ENCODE measurements around the gene RAD21L1.

Gene RAD21L1

DNA sequence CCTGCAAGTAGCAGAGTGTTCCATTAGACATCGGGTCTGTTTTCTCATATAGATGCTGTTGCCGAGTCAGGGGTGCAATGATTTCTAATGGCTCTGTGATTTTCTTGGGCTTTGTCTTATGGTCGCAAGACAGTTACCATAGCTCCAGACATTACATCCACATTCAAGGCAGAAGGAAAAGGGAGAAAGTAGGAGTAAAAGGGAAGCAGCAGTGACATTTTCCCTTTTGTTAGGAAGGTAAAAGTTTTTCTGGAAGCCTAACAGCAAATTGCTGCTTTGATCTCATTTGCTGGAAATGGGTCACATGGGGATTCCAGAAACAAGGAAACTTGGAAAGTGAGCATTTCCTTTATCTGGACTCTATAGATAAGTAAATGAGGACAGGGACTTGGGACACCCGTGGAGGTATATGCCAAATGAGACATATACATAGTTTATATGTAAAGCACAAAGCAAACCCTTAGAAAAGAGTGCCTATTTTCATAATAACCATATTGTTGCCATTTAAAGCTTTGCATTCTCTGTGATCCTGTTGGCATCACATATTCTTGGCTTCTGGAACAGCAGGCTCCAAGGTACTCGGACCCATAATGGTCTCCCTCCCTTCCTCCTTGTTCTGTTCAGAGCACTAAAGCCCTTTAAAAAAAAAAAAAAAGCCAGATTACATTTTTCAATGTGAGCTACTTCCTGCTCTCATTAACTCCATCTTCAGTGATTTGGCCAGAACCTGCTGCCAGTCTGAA is 22.9 kb upstream of the RAD21L1 start, which contains the start of gene C20orf202:
C20orf202 (plus strand) TSS at position 693 of the 743 bp plus-strand sequence. CDS start 132 bp downstream, outside the sequence.
- Histone ChIP-seq H3K27me3 (ENCODE audit: control insufficient read depth, insufficient read depth, low read length) (peaks cover 46% of the 10 kb centered on the region), H3K9ac (ENCODE audit: low read depth, low read length) (no peak within 1 kb of the TSS), H3K9me3 (replicated peaks; ENCODE audit: low read length) (no peaks in the 10 kb centered on the region), H3K4me2 (ENCODE audit: low read length) (no peak within 1 kb of the TSS), H3K4me1 (ENCODE audit: control insufficient read depth, insufficient read depth, low read length) (no peaks in the 10 kb centered on the region), H3K36me3 (ENCODE audit: insufficient read depth, low read length) (no peaks in the 10 kb centered on the region), H3K4me3 (ENCODE audit: low read length) (no peak within 1 kb of the TSS)

GRCh38 chr20:1203630-1204029 is 22.2 kb upstream of the RAD21L1 start:
- H3K27me3 ChIP-seq (ENCODE audit: control insufficient read depth, insufficient read depth, low read length) = peaks cover 52% of the 10 kb centered on the region
- no peak overlapping the region for H3K9ac ChIP-seq (ENCODE audit: low read depth, low read length)
- no peaks in the 10 kb centered on the region for H3K9me3 ChIP-seq (replicated peaks; ENCODE audit: low read length)
- H3K4me3 ChIP-seq (ENCODE audit: low read length) = no peak overlapping the region
- H3K4me2 ChIP-seq (ENCODE audit: low read length) = no peak overlapping the region
- H3K4me1 ChIP-seq (ENCODE audit: control insufficient read depth, insufficient read depth, low read length) = no peaks in the 10 kb centered on the region
- H3K36me3 ChIP-seq (ENCODE audit: insufficient read depth, low read length) = no peaks in the 10 kb centered on the region

GRCh38 chr20:1204113-1204512 is 21.7 kb upstream of the RAD21L1 start:
- no peaks in the 10 kb centered on the region for H3K4me1 ChIP-seq (ENCODE audit: control insufficient read depth, insufficient read depth, low read length)
- H3K4me2 ChIP-seq (ENCODE audit: low read length) = no peak overlapping the region
- no peak overlapping the region for H3K4me3 ChIP-seq (ENCODE audit: low read length)
- no peaks in the 10 kb centered on the region for H3K36me3 ChIP-seq (ENCODE audit: insufficient read depth, low read length)
- H3K9me3 ChIP-seq (replicated peaks; ENCODE audit: low read length) = no peaks in the 10 kb centered on the region
- peaks cover 56% of the 10 kb centered on the region for H3K27me3 ChIP-seq (ENCODE audit: control insufficient read depth, insufficient read depth, low read length)
- no peak overlapping the region for H3K9ac ChIP-seq (ENCODE audit: low read depth, low read length)

- Histone ChIP-seq H3K4me3 (ENCODE audit: low read length) (no peak overlapping the region), H3K27me3 (ENCODE audit: control insufficient read depth, insufficient read depth, low read length) (peaks cover 61% of the 10 kb centered on the region), H3K4me2 (ENCODE audit: low read length) (no peak overlapping the region), H3K9me3 (replicated peaks; ENCODE audit: low read length) (no peaks in the 10 kb centered on the region), H3K9ac (ENCODE audit: low read depth, low read length) (no peak overlapping the region), H3K36me3 (ENCODE audit: insufficient read depth, low read length) (no peaks in the 10 kb centered on the region), H3K4me1 (ENCODE audit: control insufficient read depth, insufficient read depth, low read length) (no peaks in the 10 kb centered on the region)
These were observed 21.3 kb upstream of the RAD21L1 start for GRCh38 chr20:1204576-1204975.

DNA sequence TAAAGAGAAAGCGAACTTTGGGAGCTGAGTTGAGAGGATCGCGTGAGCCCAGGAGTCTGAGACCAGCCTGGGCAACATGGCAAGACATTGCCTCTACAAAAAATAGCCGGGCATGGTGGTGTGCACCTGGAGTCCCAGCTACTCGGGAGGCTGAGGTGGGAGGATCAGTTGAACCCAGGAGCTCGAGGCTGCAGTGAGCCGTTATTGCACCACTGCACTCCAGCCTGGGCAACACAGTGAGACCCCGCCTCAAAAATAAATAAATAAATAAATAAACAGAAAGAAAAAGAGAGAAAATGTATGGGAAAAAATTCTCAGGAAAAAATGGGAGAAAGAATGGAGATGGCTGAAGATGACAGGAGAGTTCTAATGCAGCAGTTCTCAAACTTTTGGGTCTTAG is 20.0 kb upstream of the RAD21L1 start:
- Histone ChIP-seq H3K9ac (ENCODE audit: low read depth, low read length) (no peak overlapping the region), H3K27me3 (ENCODE audit: control insufficient read depth, insufficient read depth, low read length) (peaks cover 60% of the 10 kb centered on the region)

GRCh38 chr20:1206366-1207148 is 19.3 kb upstream of the RAD21L1 start:
- no peaks in the 10 kb centered on the region for H3K36me3 ChIP-seq (ENCODE audit: insufficient read depth, low read length)
- no peaks in the 10 kb centered on the region for H3K9me3 ChIP-seq (replicated peaks; ENCODE audit: low read length)
- H3K4me1 ChIP-seq (ENCODE audit: control insufficient read depth, insufficient read depth, low read length) = no peaks in the 10 kb centered on the region
- H3K4me3 ChIP-seq (ENCODE audit: low read length) = no peak overlapping the region
- no peak overlapping the region for H3K4me2 ChIP-seq (ENCODE audit: low read length)
- H3K27me3 ChIP-seq (ENCODE audit: control insufficient read depth, insufficient read depth, low read length) = peaks cover 63% of the 10 kb centered on the region
- no peak overlapping the region for H3K9ac ChIP-seq (ENCODE audit: low read depth, low read length)

More for the DNA sequence above, 20.0 kb upstream of the RAD21L1 start:
- Histone ChIP-seq H3K36me3 (ENCODE audit: insufficient read depth, low read length) (no peaks in the 10 kb centered on the region), H3K4me3 (ENCODE audit: low read length) (no peak overlapping the region), H3K9me3 (replicated peaks; ENCODE audit: low read length) (no peaks in the 10 kb centered on the region), H3K4me1 (ENCODE audit: control insufficient read depth, insufficient read depth, low read length) (no peaks in the 10 kb centered on the region), H3K4me2 (ENCODE audit: low read length) (no peak overlapping the region)

DNA sequence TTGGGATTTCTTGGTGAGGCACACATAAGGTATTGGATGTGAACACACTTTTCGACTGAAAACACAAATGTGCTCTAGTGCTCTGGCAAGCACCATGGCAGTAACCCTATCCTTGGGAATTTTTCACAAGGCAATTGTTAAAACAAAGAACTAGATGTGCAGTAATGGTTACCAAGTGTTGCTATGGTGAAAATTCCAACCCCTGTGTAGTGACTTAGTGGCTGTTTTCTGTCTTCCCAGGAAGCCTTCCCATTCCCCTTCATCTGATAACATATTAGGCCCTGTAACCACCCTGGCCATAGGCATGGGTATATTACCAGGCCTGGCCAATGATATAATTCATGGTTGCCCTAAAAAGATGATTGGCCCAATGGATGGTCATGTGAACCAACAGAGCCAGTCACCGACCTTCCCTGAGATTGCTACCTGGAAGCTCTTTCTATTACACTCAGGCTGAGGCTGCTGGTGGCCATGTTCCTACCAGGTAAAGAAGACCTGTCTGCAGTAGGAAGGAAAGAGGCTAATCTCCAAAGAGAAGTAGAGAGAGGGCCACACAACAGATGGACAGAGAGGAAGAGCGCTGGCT is 18.5 kb upstream of the RAD21L1 start:
- H3K9ac ChIP-seq (ENCODE audit: low read depth, low read length) = no peak overlapping the region
- peaks cover 71% of the 10 kb centered on the region for H3K27me3 ChIP-seq (ENCODE audit: control insufficient read depth, insufficient read depth, low read length)

DNA sequence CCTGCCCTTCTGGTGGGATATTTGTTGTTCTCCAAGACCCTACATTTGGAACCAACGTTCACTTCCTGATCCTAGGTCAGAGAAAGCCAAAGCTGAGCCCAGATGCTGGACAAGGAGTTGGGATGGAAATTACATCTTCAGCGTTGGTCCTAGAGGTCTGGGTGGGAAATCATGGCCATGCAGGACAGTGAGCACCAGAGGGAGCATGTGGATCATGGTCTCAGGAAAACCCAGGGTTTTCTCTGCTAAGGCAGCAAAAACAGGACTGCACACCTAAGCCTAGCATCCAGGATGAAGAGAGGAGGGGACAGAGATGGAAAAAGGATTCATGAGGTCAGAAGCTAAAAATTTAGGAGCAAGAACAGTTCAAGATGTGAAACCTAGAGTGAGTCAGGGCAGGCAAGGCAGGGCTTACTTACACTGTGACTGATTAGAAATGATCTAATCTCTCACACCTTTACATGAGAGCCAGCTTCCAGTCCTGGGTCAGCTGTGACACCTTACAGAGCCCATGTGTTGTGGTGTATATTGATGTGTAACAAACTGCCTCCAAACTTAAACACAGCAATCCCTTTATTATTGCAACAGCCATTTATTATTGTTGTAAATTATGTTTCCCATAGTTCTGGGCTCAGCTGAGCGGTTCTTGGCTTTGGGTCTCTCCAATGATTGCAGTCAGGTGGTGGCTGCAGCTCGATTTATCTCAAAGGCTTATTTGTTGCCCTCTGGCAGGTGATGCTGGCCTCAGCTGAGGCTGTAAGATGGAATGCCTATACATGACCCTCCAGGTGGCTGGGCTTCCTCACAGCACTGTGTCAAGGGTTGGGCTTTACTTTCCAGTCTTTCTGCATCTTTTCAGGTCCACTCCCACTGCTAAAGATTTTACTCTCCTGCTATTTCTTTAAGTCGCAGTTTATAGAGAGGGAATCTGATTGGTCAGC is 16.1 kb upstream of the RAD21L1 start:
- H3K4me3 ChIP-seq (ENCODE audit: low read length) = no peak overlapping the region
- H3K9me3 ChIP-seq (replicated peaks; ENCODE audit: low read length) = no peaks in the 10 kb centered on the region
- H3K9ac ChIP-seq (ENCODE audit: low read depth, low read length) = no peak overlapping the region
- no peaks in the 10 kb centered on the region for H3K4me1 ChIP-seq (ENCODE audit: control insufficient read depth, insufficient read depth, low read length)
- peaks cover 69% of the 10 kb centered on the region for H3K27me3 ChIP-seq (ENCODE audit: control insufficient read depth, insufficient read depth, low read length)
- no peaks in the 10 kb centered on the region for H3K36me3 ChIP-seq (ENCODE audit: insufficient read depth, low read length)
- no peak overlapping the region for H3K4me2 ChIP-seq (ENCODE audit: low read length)

More for the DNA sequence above, 18.5 kb upstream of the RAD21L1 start:
- no peaks in the 10 kb centered on the region for H3K4me1 ChIP-seq (ENCODE audit: control insufficient read depth, insufficient read depth, low read length)
- H3K4me2 ChIP-seq (ENCODE audit: low read length) = no peak overlapping the region
- no peak overlapping the region for H3K4me3 ChIP-seq (ENCODE audit: low read length)
- no peaks in the 10 kb centered on the region for H3K36me3 ChIP-seq (ENCODE audit: insufficient read depth, low read length)
- no peaks in the 10 kb centered on the region for H3K9me3 ChIP-seq (replicated peaks; ENCODE audit: low read length)

DNA sequence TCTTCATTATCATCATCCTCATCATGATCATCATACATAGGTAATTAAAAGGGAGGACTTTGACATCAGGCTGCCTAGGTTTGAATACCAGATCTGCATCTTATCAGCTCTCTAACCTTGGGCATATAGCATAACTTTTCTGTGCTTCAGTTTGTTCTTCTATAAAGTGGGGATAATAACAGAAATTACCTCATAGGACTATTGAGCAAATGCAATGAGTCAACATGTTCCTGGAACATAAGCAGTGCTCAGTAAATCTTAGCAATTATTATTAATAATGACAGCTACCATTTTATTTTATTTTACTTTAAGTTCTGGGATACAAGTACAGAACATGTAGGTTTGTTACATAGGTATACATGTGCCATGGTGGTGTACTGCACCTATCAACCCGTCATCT is 15.3 kb upstream of the RAD21L1 start:
- H3K9me3 ChIP-seq (replicated peaks; ENCODE audit: low read length) = no peaks in the 10 kb centered on the region
- no peak overlapping the region for H3K4me2 ChIP-seq (ENCODE audit: low read length)
- H3K4me1 ChIP-seq (ENCODE audit: control insufficient read depth, insufficient read depth, low read length) = no peaks in the 10 kb centered on the region
- no peak overlapping the region for H3K9ac ChIP-seq (ENCODE audit: low read depth, low read length)
- no peaks in the 10 kb centered on the region for H3K36me3 ChIP-seq (ENCODE audit: insufficient read depth, low read length)
- H3K27me3 ChIP-seq (ENCODE audit: control insufficient read depth, insufficient read depth, low read length) = peaks cover 76% of the 10 kb centered on the region
- H3K4me3 ChIP-seq (ENCODE audit: low read length) = no peak overlapping the region

GRCh38 chr20:1212023-1212422 is 13.8 kb upstream of the RAD21L1 start:
- Histone ChIP-seq H3K9ac (ENCODE audit: low read depth, low read length) (no peak overlapping the region), H3K27me3 (ENCODE audit: control insufficient read depth, insufficient read depth, low read length) (peaks cover 74% of the 10 kb centered on the region)

More at GRCh38 chr20:1212023-1212422, 13.8 kb upstream of the RAD21L1 start:
- Histone ChIP-seq H3K4me1 (ENCODE audit: control insufficient read depth, insufficient read depth, low read length) (no peaks in the 10 kb centered on the region), H3K9me3 (replicated peaks; ENCODE audit: low read length) (no peaks in the 10 kb centered on the region), H3K4me2 (ENCODE audit: low read length) (no peak overlapping the region), H3K36me3 (ENCODE audit: insufficient read depth, low read length) (no peaks in the 10 kb centered on the region), H3K4me3 (ENCODE audit: low read length) (no peak overlapping the region)

Measured in skeletal muscle satellite cell (primary cell).